Glomerular endothelial cell (primary cell): ENCODE measurements around the gene PRDX6. TPM values are rescaled to one million over a fixed set of nuclear protein-coding genes. Genes with fewer than 3 reads are reported as not detected.
A peak's percentile ranks its signal among the peaks of the same experiment; 100 is the strongest.
"Not testable (repeated sequence)": the region's sequence is repeated elsewhere in the genome, so short reads cannot be mapped to it uniquely, and the experiment has no call there.

ENCODE experiments used
- DNase-seq: peaks from one replicate; pipeline ENCODE4 v3.0.0-alpha.2; 2011; ENCODE audit warnings: low read depth, low spot score; ENCODE audit errors: extremely low read depth
- total RNA-seq: library from RNA; depleted of rRNA; stranded (reverse); fragments of >200 nt; gene quantifications from 2 replicates; pipeline ENCODE4 v1.2.3, GENCODE V29; 2015

Gene PRDX6
- total RNA-seq, 1 donor from 2014 or later, result 230 TPM

- not testable (repeated sequence) for DNase-seq
Measured at GRCh38 chr1:173464185-173464584, 12.9 kb upstream of the PRDX6 start.

- DNase-seq, result no peak
Measured at GRCh38 chr1:173467426-173467825, 9.7 kb upstream of the PRDX6 start.

- DNase-seq, result no peak
Measured at GRCh38 chr1:173469656-173470055, 7.5 kb upstream of the PRDX6 start.

- no peak for DNase-seq
Measured at GRCh38 chr1:173470608-173471007, 6.5 kb upstream of the PRDX6 start.

- DNase-seq, result peak; percentile 55
Measured at GRCh38 chr1:173473599-173474011, 3.5 kb upstream of the PRDX6 start.

GRCh38 chr1:173474097-173474779 is 2.9 kb upstream of the PRDX6 start:
- no peak for DNase-seq

- not testable (repeated sequence) for DNase-seq
Measured at GRCh38 chr1:173474780-173475421, 2.2 kb upstream of the PRDX6 start.

GRCh38 chr1:173475564-173476196 is 1.5 kb upstream of the PRDX6 start:
- DNase-seq, result no peak

- DNase-seq, result no peak
Measured at GRCh38 chr1:173476197-173476664, 904 bp upstream of the PRDX6 start.

- DNase-seq, result no peak
Measured at GRCh38 chr1:173476665-173477285, 360 bp upstream of the PRDX6 start.

- DNase-seq, result no peak
Measured at GRCh38 chr1:173478094-173478674, 1.0 kb downstream of the PRDX6 start.

- no peak for DNase-seq
Measured at GRCh38 chr1:173479649-173480048, 2.5 kb downstream of the PRDX6 start.

- no peak for DNase-seq
Measured at GRCh38 chr1:173481195-173481772, 4.1 kb downstream of the PRDX6 start.

- no peak for DNase-seq
Measured at GRCh38 chr1:173482683-173483082, 5.5 kb downstream of the PRDX6 start.

GRCh38 chr1:173484276-173484675 is 7.1 kb downstream of the PRDX6 start:
- no peak for DNase-seq

- DNase-seq, result no peak
Measured at GRCh38 chr1:173485401-173485800, 8.3 kb downstream of the PRDX6 start.

- DNase-seq, result no peak
Measured at GRCh38 chr1:173488001-173488400, 10.9 kb downstream of the PRDX6 start.

GRCh38 chr1:173489149-173489600 is 12.0 kb downstream of the PRDX6 start:
- DNase-seq, result no peak

- DNase-seq, result no peak
Measured at GRCh38 chr1:173489929-173490328, 12.8 kb downstream of the PRDX6 start.

GRCh38 chr1:173491508-173491907 is 14.4 kb downstream of the PRDX6 start:
- DNase-seq, result no peak

- not testable (repeated sequence) for DNase-seq
Measured at GRCh38 chr1:173493125-173493524, 16.0 kb downstream of the PRDX6 start.
